HG02571 (cell line): Measurements from ENCODE around the gene DPY19L3.
A peak's percentile ranks its signal among the peaks of the same experiment; 100 is the strongest.
"Not testable (repeated sequence)": the region's sequence is repeated elsewhere in the genome, so short reads cannot be mapped to it uniquely, and the experiment has no call there.

Experiments
- ATAC-seq: cut with Tn5 transposase; IDR thresholded peaks from one replicate; pipeline ENCODE4 v1.9.1; 2021; ENCODE audit warnings: mild to moderate bottlenecking, moderate library complexity; ENCODE audit not compliant: unreplicated experiment

Gene DPY19L3

DNA sequence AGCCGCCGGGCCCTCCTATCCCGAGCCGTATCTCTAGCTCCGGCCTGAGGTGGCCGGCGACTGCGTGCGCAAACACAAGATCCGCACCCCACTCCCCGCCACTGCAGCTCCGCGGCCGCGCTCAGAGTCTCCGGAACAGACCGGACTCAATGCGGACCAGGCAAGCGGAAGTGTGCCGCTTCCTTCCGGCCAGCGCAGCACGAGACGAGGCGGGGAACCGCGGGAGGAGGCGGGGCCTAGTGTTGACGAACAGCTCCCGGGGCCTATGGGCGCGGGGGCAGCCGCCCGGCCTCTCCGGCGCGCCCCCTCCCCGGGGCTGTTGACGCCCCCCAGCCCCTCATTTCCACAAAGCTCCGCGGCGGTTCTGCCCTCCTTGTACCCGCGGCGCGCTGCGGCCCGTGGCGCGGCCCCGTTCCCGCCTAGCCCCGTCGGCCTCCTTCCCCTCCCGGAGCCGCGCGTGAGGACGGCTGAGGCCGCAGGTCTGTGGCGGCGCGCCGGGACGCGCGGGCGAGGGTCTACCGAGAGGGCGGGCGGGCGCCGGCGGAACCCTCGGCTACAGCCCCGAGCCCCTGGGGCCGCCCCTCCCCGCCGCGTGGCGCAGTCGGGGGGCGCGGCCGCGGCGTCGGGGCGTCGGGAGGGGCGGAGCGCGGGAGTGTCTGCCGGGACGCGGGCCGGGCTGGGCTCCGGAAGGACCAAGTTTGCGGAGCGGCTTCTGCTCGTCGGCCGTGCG lies at the start of gene DPY19L3:
Gene DPY19L3 (plus strand): TSS at position 340 of the 730 bp plus-strand sequence. CDS start 2,484 bp downstream, outside the sequence.
- ATAC-seq: peak; percentile 93

DNA sequence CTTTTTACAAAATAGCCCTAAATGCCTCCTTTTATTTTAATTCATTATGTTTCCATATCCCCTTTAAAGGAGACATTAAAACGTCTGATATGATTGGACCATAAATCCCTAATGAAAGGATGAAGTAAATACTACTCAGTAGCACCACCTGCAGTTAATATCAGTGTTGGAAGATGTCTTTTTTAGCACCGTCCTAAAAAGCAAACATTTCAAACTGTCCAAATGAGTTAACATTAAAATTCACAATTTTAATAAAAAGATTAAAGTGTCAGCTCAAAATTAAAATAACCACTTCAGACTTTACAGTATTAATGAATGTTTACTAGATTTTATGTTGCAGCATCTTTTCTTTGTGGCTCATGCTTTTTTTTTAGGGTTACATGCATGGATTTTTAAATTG lies 47.9 kb upstream of the DPY19L3 start:
- ATAC-seq: no peak

- no peak for ATAC-seq
Measured at GRCh38 chr19:32358321-32358720, 47.2 kb upstream of the DPY19L3 start.

DNA sequence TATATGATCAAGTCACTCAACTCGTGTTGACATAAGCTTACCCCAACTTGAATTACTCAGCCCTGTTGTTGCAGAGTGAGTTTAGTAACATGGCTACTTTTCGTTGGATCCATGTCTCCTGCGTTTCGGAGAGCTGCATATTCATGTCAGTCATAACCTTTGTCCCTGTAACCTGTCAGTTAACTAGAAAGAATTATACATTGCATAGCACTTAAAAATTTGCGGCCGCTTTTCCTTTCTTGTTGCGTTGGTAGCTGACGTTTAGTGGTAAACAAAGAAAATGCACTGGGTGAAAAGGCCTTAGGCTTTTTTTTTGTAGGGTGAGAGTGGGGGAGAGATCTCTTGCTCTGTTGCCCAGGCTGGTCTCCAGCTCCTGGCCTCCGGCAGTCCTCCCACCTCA lies 46.0 kb upstream of the DPY19L3 start:
- ATAC-seq: no peak

GRCh38 chr19:32361574-32362317 lies 43.8 kb upstream of the DPY19L3 start:
- no peak for ATAC-seq

DNA sequence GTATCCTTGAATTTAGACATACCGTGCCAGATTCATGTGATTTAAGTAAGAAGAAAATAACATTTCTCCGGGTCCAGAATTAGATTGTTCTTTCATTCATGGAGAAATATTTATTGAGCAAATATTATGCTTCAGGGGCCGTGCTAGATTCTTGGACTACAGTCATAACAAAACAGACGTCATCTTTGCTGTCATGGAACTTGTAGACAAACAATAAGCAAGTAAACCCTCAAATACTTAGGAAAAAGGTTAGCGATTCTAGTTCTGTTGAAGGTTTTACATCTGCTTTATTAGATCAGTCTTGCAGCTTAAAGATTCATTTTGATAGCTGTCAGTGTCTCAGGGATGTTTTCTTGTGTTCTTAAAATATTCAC lies 43.3 kb upstream of the DPY19L3 start:
- ATAC-seq: no peak

- ATAC-seq: no peak
Measured at GRCh38 chr19:32363175-32363574, 42.4 kb upstream of the DPY19L3 start.

- ATAC-seq: no peak
Measured at GRCh38 chr19:32363632-32364031, 41.9 kb upstream of the DPY19L3 start.

DNA sequence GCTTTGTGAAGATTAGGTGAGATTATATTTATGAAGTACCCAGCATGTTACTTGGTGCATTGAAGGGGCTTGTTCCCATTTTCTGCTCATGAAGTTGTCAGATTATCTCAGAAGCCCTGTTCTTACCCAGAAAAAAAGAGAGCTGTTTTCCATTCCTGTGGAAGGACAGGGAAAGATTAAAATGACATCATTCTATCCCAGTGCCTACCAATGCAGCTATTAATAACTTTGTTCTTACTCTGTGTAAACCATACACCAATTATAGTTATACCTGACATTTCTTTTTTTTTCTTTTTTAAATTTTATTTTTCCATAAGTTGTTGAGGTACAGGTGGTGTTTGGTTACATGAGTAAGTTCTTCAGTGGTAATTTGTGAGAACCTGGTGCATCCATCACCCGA lies 41.5 kb upstream of the DPY19L3 start:
- no peak for ATAC-seq

DNA sequence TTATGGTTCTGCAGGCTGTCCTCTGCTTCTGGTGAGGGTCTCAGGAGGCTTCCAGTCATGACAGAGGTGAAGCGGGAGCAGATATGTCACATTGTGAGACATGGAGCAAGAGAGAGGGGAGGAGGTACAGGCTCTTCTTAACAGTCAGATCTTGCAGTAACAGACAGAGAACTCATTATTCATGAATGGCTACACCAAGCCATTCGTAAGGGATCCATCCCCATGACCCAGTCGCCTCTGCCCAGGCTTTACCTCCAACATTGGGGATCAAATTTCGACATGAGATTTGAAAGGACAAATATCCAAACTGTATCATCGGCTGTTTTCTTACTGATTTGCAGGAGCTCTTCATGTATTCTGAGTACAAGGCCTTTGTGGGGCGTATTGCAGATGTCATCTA lies 38.5 kb upstream of the DPY19L3 start:
- no peak for ATAC-seq

- no peak for ATAC-seq
Measured at GRCh38 chr19:32367948-32368536, 37.5 kb upstream of the DPY19L3 start.

GRCh38 chr19:32368787-32369186 lies 36.8 kb upstream of the DPY19L3 start:
- no peak for ATAC-seq

DNA sequence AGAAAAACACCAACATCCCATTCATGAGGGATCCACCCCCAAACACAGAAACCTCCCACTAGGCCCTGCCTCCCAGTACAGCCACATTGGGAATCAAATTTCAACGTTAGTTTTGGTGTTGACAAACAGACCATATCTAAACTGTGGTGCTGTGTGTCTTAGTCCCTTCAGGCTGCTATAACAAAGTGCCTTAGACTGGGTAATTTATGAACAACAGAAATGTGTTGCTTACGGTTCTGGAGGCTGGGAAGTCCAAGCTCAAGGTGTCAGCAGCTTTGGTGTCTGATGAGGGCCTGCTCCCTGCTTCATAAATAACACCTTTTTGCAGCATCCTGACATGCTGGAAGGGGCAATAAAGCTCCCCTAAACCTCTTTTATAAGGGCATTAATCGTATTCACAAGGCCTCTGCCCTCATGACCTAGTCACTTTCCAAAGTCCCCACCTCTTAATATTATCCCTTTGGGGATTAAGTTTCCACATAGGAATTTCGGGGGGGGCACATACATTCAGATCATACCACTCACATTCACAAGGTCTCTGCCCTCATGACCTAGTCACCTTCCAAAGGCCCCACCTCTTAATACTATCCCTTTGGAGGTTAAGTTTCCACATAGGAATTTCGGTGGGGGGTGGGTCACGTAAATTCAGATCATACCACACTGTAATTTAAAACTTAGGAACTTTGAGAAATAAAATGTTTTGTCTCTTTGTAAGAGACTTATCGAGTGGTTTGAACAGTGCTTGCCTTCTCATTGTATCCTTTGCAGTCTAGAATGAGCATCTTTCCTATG lies 32.6 kb upstream of the DPY19L3 start:
- no peak for ATAC-seq

GRCh38 chr19:32373585-32374295 lies 31.8 kb upstream of the DPY19L3 start:
- ATAC-seq: no peak

- ATAC-seq: not testable (repeated sequence)
Measured at GRCh38 chr19:32374362-32374761, 31.2 kb upstream of the DPY19L3 start.

DNA sequence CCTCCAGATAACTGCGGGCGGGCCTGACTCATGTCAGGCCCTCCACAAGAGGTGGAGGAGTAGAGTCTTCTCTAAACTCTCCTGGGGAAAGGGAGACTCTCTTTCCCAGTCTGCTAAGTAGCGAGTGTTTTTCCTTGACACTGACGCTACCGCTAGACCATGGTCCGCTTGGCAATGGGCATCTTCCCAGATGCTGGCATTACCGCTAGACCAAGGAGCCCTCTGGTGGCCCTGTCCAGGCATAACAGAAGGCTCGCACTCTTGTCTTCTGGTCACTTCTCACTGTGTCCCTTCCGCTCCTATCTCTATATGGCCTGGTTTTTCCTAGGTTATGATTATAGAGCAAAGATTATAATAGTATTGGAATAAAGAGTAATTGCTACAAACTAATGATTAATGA lies 28.5 kb upstream of the DPY19L3 start:
- ATAC-seq: not testable (repeated sequence)

- no peak for ATAC-seq
Measured at GRCh38 chr19:32380269-32380668, 25.3 kb upstream of the DPY19L3 start.

GRCh38 chr19:32387701-32388392 lies 17.7 kb upstream of the DPY19L3 start:
- no peak for ATAC-seq

- no peak for ATAC-seq
Measured at GRCh38 chr19:32388393-32388855, 17.1 kb upstream of the DPY19L3 start.

- ATAC-seq: no peak
Measured at GRCh38 chr19:32392901-32393300, 12.7 kb upstream of the DPY19L3 start.
